ENCODE results near the gene ASF1B.

The ASF1B gene

GRCh38 chr19:14085309-14085995 is 50.9 kb downstream of the ASF1B start, which contains the start of gene C19orf67:
C19orf67 (minus strand) TSS chr19:14085783; CDS start chr19:14085627, 156 bp downstream.
- no peak for DNase-seq (ENCODE audit: low spot score)
- no peak within 1 kb of the TSS for H3K27ac ChIP-seq
- no peak for TF ChIP-seq CTCF (IDR thresholded peaks at IDR 0.05)

GRCh38 chr19:14082675-14082960 is 53.8 kb downstream of the ASF1B start:
- DNase-seq (ENCODE audit: low spot score), result no peak
- Histone ChIP-seq H3K27ac (peak overlapping the region; percentile 75 to 98), H3K4me3 (peak overlapping the region; percentile 95)
- TF ChIP-seq CTCF (IDR thresholded peaks at IDR 0.05), result no peak

More at GRCh38 chr19:14085309-14085995, 50.9 kb downstream of the ASF1B start, which contains the start of gene C19orf67:
- H3K4me3 ChIP-seq, result no peak within 1 kb of the TSS

GRCh38 chr19:14081797-14082674 is 54.4 kb downstream of the ASF1B start:
- H3K4me3 ChIP-seq, result peak overlapping the region; percentile 95
- DNase-seq (ENCODE audit: low spot score), result no peak
- no peak for TF ChIP-seq CTCF (IDR thresholded peaks at IDR 0.05)
- H3K27ac ChIP-seq, result peak overlapping the region; percentile 75 to 98

GRCh38 chr19:14080887-14081796 is 55.2 kb downstream of the ASF1B start:
- H3K27ac ChIP-seq, result peak overlapping the region; percentile 86 to 98
- TF ChIP-seq CTCF (IDR thresholded peaks at IDR 0.05), result no peak
- DNase-seq (ENCODE audit: low spot score), result peak; percentile 99
- peak overlapping the region; percentile 95 for H3K4me3 ChIP-seq

- Histone ChIP-seq H3K27ac (peak overlapping the region in 1 of 2 donors; percentile 55), H3K4me3 (no peak overlapping the region)
- DNase-seq (ENCODE audit: low spot score), result no peak
- no peak for TF ChIP-seq CTCF (IDR thresholded peaks at IDR 0.05)
These were observed 58.0 kb downstream of the ASF1B start for GRCh38 chr19:14078411-14078810.

GRCh38 chr19:14073925-14074838 is 62.2 kb downstream of the ASF1B start:
- TF ChIP-seq CTCF (IDR thresholded peaks at IDR 0.05), result no peak
- no peak for DNase-seq (ENCODE audit: low spot score)
- Histone ChIP-seq H3K4me3 (peak overlapping the region; percentile 83), H3K27ac (peak overlapping the region; percentile 85 to 97)
